ENCODE results near the gene CADPS2.

Gene CADPS2

GRCh38 chr7:122901250-122901649 lies 15.0 kb upstream of the CADPS2 start:
- in situ Hi-C loops (cut with HindIII; ENCODE audit: low sequenced_read_pairs) = no loop called here
- no peak overlapping the region for H3K4me3 ChIP-seq (ENCODE audit: low read depth, low read length)
- DNase-seq (ENCODE audit: low read depth, low spot score) = no peak
- no peak for TF ChIP-seq CTCF (IDR thresholded peaks at IDR 0.05; ENCODE audit: low read depth, low read length)

GRCh38 chr7:122896509-122896908 lies 10.2 kb upstream of the CADPS2 start:
- H3K4me3 ChIP-seq (ENCODE audit: low read depth, low read length) = no peak overlapping the region
- in situ Hi-C loops (cut with HindIII; ENCODE audit: low sequenced_read_pairs) = no loop called here
- peak; percentile 2 for TF ChIP-seq CTCF (IDR thresholded peaks at IDR 0.05; ENCODE audit: low read depth, low read length)
- peak; percentile 7 for DNase-seq (ENCODE audit: low read depth, low spot score)

GRCh38 chr7:122893486-122893885 lies 7.2 kb upstream of the CADPS2 start:
- in situ Hi-C loops (cut with HindIII; ENCODE audit: low sequenced_read_pairs) = no loop called here
- DNase-seq (ENCODE audit: low read depth, low spot score) = no peak
- no peak for TF ChIP-seq CTCF (IDR thresholded peaks at IDR 0.05; ENCODE audit: low read depth, low read length)
- no peak overlapping the region for H3K4me3 ChIP-seq (ENCODE audit: low read depth, low read length)

- no peak for TF ChIP-seq CTCF (IDR thresholded peaks at IDR 0.05; ENCODE audit: low read depth, low read length)
- no peak for DNase-seq (ENCODE audit: low read depth, low spot score)
- H3K4me3 ChIP-seq (ENCODE audit: low read depth, low read length) = no peak overlapping the region
- in situ Hi-C loops (cut with HindIII; ENCODE audit: low sequenced_read_pairs) = no loop called here
Measured at GRCh38 chr7:122889116-122889515, 2.9 kb upstream of the CADPS2 start.

GRCh38 chr7:122887848-122888247 lies 1.6 kb upstream of the CADPS2 start:
- DNase-seq (ENCODE audit: low read depth, low spot score) = no peak
- TF ChIP-seq CTCF (IDR thresholded peaks at IDR 0.05; ENCODE audit: low read depth, low read length) = no peak
- no peak overlapping the region for H3K4me3 ChIP-seq (ENCODE audit: low read depth, low read length)
- in situ Hi-C loops (cut with HindIII; ENCODE audit: low sequenced_read_pairs) = no loop called here

GRCh38 chr7:122887198-122887597 lies 938 bp upstream of the CADPS2 start:
- TF ChIP-seq CTCF (IDR thresholded peaks at IDR 0.05; ENCODE audit: low read depth, low read length) = peak; percentile 22

More at GRCh38 chr7:122887198-122887597, 938 bp upstream of the CADPS2 start:
- in situ Hi-C loops (cut with HindIII; ENCODE audit: low sequenced_read_pairs) = no loop called here
- H3K4me3 ChIP-seq (ENCODE audit: low read depth, low read length) = peak overlapping the region; percentile 75
- peak; percentile 79 for DNase-seq (ENCODE audit: low read depth, low spot score)
